GM15510 (cell line): ENCODE results near the gene TRIM32.

Experiments
- POLR2A ChIP-seq: IDR thresholded peaks from 3 replicates; pipeline ENCODE4 v1.6.1; 2011; ENCODE audit warnings: borderline replicate concordance; ENCODE audit not compliant: insufficient read length; ENCODE audit errors: extremely low read depth

Gene TRIM32

GRCh38 chr9:116721411-116721810 lies 34.3 kb downstream of the TRIM32 start:
- no peak for TF ChIP-seq POLR2A

- no peak for TF ChIP-seq POLR2A
These were observed 34.8 kb downstream of the TRIM32 start for GRCh38 chr9:116721944-116722343.

- no peak for TF ChIP-seq POLR2A
These were observed 37.0 kb downstream of the TRIM32 start for GRCh38 chr9:116724123-116724522.

GRCh38 chr9:116726602-116727001 lies 39.5 kb downstream of the TRIM32 start:
- TF ChIP-seq POLR2A = no peak

GRCh38 chr9:116733010-116733641 lies 46.0 kb downstream of the TRIM32 start:
- no peak for TF ChIP-seq POLR2A

- TF ChIP-seq POLR2A = no peak
These were observed 49.5 kb downstream of the TRIM32 start for GRCh38 chr9:116736399-116737151.

GRCh38 chr9:116737152-116737546 lies 50.0 kb downstream of the TRIM32 start:
- no peak for TF ChIP-seq POLR2A

- TF ChIP-seq POLR2A = no peak
These were observed 54.1 kb downstream of the TRIM32 start for GRCh38 chr9:116741086-116741740.

- no peak for TF ChIP-seq POLR2A
These were observed 54.6 kb downstream of the TRIM32 start for GRCh38 chr9:116741742-116742141.

- TF ChIP-seq POLR2A = no peak
These were observed 62.1 kb downstream of the TRIM32 start for GRCh38 chr9:116749176-116749575.

- TF ChIP-seq POLR2A = no peak
These were observed 62.7 kb downstream of the TRIM32 start for GRCh38 chr9:116749772-116750171.

GRCh38 chr9:116750510-116750909 lies 63.4 kb downstream of the TRIM32 start:
- no peak for TF ChIP-seq POLR2A
